CD4-positive, alpha-beta T cell treated with Interleukin-17A for 1 hour (primary cell): ENCODE results near the gene ZNF500.
A peak's percentile ranks its signal among the peaks of the same experiment; 100 is the strongest.

Experiments used
- DNase-seq: peaks from one replicate; pipeline ENCODE4 v3.0.0-alpha.2; 2020

Gene ZNF500

DNA sequence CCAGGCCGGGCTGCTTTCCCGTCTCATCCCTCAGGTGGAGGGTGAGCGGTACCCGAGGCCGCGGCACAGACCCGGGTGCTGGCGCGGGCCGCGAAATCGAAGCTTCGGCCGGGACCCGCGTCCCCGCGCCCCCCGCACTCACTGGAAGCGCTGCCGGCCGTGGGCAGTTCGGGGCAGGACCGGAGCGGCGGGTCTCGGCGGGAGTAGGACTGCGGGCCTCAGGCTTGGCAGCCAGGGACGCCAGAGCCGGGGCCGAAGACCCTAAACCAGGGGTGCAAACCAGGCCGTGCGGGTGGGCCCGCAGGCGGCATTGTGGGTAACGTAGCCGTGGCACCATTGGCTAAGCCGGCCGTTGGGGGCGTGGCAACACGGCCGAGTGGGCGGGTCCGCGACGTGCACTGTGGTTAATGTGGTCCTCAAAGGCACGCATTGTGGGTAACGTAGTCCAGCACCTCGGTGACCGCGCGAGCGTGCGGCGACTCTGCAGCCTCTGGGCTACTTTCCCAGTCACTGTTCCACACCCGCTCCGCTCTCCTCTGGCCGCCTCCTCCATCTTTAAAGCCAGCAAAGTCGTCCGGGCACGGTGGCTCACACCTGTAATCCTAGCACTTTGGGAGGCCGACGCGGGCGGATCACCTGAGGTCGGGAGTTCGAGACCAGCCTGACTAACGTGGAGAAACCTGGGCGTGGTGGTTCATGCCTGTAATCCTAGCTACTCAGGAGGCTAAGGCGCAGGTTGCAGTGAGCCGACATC is at the start of gene ZNF500:
Gene ZNF500 (minus strand): TSS at position 288 of the 754 bp plus-strand sequence. CDS start 1,184 bp downstream, outside the sequence.
- DNase-seq = peak; percentile 97

DNA sequence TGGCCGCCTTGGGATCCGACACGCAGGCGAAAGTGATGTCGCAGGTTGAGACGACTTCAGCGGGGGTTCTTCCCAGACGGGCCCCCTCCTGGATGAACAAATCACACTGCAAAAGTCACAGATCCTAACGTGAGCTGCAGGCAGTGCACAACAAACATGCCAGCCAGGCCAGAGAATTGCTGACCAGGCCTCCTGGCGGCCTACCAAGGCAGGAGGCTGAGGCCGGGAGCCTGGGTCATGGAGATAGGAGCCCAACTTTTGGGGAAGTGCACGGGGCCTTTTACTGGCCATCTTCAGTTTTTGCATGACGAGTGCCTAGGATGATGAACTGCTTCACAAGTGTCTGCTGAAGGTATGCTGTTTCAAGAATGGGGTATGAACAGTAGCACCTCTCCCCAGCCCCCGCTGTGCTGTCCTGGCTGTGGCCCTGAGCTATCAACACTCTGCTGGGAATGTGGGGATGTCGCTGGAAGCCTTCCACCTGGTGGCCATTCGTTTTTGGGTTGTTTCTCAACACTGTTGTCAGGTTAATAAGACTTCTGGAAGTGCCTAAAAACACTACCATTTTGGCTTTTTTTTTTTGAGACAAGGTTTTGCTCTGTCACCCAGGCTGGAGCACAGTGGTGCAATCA is 47.7 kb upstream of the ZNF500 start:
- no peak for DNase-seq

- no peak for DNase-seq
Observed at GRCh38 chr16:4814046-4814445, 47.1 kb upstream of the ZNF500 start.

GRCh38 chr16:4813251-4814003 is 46.5 kb upstream of the ZNF500 start:
- DNase-seq = no peak

DNA sequence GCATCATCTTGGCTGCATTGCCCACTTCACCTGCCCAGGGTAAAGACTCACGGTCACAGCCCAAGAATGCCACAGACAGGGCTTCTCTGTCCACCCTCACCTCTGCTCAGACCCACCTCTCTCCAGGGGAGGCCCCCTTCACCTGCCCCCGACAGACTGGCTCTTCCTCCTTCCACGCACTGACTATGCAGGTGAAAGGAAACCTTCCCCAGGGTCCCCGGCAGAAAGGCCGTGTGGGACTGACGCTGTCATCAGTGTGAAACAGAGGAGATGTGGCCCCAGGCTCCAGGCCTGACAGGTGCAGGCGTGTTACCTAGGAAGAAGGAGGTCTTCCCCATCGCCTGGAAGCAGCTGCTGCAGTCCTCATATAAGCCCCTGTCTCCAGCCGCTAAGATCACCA is 44.8 kb upstream of the ZNF500 start:
- no peak for DNase-seq

DNA sequence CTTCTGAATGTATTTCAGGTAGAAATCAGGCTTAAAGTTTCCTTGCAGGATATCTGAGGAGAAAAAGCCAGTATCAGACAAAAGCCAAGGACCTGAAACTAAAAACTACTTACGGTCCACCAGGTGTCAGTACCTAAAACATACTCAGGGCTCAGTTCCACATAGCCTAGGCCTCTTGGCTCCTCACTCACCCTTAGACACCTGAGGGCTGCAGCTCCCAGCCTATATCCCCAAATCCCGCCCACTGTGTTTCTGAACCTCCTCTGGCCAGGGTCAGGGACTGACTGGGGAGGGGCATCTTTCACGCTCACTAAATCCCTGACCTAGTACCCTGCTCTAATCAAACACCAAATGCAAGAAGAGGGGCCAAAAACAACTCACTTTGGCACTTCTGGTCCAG is 44.3 kb upstream of the ZNF500 start:
- DNase-seq = no peak

- DNase-seq = no peak
Observed at GRCh38 chr16:4806280-4806679, 39.3 kb upstream of the ZNF500 start.

DNA sequence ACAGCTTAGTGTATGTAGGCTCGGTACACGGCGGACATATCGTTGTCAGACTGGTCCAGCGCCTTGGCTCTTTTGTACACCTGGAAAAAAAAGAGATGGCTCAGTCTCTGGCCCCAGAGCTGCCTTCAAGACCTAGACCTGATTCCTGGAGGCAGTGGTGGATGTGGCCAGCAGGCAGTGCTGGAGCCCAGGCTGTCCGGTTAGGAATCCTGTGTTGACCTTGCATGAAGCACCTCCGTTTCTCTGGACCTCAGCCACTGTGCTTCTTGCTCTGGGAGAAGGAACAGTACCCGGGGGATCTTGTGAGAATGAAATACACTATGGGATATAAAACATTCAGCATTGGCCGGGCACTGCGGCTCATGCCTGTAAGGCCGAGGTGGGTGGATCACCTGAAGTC is 38.3 kb upstream of the ZNF500 start:
- DNase-seq = no peak

DNA sequence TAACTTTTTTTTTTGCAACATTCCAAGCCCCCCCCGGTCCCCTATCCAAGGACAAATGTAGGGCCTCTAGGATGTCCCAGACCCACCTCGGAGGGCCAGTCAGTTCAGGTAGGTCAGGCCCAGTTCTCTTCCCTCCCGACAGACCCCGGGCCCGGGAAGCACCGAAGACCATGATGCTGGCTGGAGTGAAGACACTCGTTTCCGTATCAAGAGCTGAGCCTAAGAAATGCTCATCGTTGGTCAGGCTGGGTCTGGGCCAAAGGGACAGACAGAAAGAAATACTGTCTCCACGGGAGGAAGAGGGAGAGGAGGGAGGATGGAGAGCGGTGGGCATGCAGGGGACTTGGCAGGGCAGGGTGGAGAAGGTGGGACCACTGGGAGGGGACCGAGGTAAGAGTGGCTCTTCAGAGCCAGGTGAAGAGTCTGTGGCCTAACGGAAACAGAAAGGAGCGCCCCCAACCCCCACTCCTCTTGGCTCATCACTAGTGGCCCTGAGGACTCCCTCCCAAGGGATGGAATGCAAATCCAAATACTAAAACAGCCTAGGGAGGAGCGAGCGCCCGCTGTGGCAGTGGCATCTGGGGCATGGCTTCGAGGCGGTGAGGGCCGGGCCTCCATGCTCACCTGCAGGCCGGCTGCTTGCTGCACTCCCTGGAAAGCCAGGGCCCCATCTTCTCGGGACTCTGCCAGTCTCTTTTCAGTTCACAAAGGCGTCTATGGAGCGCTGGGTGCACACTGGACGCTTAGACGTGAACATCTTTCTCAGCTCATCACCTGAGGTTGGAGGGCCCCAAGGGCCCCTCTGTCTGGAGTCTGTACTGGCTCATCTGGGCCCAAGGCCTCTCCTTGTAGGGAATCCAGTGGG is 37.2 kb upstream of the ZNF500 start:
- no peak for DNase-seq

DNA sequence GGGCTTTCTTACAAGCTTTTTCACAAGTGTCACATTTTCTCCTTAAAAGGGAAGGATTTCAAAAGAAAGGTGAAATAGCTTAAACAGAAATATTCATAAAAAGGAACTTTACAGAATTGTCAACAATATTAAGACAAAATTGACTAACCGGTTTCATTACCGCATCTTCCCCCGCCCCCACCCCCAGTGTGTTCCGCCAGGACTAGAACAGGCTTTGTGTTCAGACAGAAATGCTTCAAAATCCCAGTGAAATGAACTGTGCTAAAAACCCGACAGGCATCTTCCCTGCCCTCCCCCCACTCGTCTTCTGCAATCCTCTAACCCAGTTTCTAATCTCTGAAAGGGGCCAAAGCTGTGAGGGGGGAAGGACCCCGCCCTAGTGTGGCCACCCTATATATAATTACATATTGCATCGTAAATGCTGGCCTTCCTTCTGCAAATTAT is 36.5 kb upstream of the ZNF500 start:
- no peak for DNase-seq

DNA sequence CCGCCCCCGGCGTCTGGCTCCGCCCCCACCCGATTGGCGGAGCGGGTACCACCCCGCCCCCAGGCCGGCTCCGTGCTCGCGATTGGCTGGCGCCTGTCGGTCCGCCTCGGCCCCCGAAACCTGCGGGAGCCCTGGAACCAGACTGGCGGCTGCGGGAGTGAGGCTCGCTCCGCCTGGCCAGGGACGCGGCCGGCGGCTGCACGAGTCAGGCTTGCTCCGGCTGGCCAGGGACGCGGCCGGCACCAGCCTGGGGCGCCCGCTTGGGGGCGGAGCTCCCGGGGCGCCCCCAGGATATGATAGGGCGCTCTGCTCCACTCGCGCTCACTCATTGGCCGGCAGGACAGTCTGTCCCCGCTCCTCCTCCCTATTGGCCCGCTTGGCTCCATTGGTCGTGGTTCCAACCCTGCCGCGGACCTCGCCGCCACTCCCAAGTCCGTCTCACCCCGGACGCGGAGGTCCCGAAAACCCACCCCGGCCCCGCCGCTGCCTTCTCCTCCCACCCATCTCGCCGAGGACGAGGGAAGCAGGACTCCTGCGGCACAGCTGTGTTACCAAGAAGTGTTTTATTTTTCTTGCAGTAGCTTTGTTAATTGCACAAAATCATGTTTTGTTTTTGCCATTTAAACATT is 35.8 kb upstream of the ZNF500 start:
- peak; percentile 88 for DNase-seq

GRCh38 chr16:4801962-4802658 is 35.1 kb upstream of the ZNF500 start, which contains the start of gene ROGDI:
Gene ROGDI, minus strand, starts transcription at chr16:4802633. Its CDS starts 62 bp downstream, at chr16:4802571.
- peak; percentile 90 for DNase-seq

DNA sequence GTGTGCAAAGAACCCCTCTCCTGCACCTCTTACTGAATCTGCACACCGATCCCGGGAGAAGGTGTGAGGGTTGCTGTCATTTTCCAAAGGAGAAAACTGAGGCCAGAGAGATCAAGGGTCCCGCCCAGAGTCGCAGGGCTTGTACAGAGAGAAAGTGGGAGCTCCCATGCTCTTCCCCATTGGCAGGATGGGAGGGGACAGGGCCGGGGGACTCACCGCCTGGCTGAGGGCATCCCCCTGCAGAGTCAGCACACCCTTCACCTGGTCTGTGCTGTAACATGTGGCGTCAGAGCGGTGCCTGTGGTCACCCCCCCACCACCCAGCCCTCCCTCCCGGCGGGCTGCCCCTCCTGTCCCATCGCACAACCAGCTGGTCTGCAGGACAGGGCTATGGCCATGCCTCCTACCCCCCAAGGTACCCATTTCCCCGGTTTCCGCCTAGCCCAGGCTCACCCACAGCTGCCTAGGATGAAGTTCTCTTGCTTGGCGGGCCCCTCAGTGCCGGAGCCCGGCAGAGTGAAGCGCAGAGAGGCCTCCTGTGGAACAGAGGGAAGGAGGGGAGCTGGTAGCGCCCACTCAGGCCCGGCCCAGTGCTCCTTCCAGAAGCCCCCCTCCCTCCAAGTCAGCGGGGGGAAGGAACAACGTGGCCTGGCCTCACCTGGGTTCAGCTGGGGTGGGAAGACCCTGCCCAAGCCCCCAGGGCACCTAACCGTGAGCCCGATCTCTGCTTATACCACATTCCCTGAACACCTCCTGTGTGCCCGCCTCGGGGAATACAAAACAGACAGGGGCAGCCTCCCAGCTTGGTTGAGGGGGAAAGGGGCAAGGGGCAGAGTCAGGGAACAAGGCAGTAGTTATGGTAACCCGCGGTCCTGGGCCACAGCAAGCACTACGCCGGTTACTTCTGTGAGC is 34.3 kb upstream of the ZNF500 start:
- no peak for DNase-seq

DNA sequence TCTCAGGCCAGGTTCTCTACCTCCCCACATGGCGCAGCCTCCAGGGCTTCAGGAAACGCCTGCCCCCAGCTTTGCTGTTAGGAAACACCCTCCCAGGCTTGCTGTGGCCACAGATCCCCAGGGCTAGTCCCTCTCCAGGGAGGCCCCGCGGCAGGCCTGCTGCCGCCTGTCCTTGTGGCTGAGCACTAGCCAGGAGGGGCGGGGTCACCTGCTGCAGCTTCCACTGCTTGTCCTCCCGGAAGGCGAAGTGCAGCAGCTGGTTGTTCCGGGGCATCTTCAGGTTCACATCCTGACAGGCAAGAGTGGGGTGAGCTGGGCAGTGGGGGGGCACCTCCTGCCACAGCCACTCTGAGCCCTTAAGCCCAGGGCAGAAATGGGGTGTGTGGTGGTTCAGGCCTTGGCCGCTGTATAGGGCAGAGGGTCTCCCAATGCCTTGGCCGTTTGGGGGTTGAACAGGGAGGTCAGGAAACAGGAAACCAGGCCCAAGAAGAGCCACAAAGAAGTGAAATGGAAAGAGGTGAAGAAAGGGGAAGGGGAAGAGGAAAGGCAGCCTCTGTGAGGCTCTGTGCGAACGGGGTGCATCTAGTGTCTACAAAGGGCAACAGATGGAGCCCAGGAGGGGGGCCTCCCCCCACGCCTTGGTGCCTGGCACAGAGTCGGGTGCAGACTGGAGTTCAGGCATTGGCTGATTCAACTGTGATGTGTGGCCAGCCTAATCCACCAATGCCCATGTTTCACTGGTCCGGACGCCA is 33.5 kb upstream of the ZNF500 start:
- no peak for DNase-seq

DNA sequence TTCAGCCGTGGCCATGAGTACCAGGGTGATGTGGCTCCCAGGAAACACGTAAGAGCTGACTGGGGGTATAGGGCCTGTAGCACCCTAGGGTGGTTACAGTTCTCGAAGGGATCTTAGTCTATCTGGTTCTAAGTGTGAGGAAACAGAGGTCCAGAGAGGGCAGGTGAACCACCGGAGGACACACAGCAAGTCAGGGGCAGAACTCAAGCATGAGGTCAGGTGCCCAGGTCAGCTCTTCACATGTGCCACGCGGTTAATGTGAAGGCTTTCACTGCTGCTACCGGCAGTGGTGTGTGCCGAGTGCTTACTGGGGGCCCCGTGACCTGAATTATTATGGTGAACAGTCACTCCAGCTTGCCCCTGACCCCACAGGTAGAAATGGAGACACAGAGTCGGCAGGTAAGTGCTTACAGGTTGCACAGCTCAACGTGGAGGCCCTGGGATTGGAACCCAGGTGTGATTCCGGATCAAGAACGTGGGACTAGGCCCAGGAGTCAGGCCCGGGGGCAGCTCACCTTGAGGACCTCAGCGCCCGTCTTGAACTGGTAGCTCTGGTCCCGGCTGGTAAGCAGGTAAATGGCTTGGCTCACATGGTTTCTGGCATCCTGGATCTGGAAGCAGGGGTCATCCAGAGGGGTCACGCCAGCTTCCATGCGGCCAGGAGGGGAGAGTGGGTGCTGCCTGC is 32.4 kb upstream of the ZNF500 start:
- DNase-seq = no peak

DNA sequence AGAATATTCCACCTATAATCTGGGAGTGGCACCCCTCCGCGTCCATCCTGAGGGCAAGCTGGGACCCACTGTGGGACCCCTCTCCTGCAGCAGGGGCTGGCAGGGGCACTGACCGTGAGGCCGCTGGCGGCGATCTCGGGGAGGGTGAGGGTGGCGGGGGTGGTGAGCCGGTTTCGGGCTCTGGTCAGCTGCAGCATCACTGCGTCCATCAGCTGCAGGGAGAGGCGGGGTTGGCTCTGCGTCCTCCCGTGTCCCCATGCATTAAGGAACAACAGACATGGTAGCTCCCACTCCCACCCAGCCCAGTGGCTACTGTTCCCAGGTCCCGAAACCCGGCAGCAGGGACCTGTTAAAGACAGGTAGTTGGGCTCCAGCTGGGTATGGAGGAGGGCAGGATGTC is 31.5 kb upstream of the ZNF500 start:
- DNase-seq = no peak

- DNase-seq = no peak
Observed at GRCh38 chr16:4797805-4798252, 30.9 kb upstream of the ZNF500 start.

DNA sequence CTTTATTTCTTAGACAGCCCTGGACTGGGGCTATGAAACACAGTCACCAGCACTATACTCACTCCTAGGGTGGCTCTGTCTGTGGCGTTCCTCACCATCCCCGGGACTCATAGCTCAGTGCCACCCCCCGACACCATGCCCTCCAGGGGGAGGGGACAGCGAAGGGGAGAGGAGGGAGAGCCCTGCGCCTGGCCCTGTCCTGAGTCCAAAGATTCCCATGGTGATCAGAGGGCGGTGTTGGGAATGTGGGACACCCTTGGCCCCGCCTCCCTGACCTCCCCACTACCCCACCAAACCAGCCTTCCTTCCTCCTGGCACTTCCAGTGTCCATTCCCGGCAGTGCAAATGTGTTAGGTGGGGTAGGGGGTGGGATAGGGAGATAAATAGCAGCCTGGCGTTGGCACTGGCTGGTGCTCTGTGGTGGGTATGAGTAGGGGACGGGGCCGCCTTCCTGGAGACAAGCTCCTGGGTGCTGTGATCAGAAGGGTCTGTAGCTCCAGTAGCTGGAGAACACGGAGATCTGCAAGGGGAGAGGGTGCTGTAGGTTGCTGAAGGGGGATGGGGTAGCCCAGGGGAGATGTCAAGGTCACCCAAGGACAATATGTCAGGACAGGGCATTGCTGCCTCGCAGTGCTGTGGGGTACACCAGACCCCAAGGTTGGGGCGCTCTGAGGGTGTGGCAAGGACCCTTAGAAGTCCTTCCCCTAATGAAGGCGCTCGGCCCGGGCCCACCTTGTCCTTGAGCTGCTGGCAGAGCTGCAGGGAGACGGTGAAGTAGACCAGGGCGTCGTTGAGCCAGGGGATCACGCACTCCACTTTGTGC is 30.2 kb upstream of the ZNF500 start:
- DNase-seq = no peak
